Anterior cingulate cortex (tissue), 58 donors: ENCODE results near the gene ATAD5.
"Not testable (repeated sequence)": the region's sequence is repeated elsewhere in the genome, so short reads cannot be mapped to it uniquely, and the experiment has no call there.

Experiments
- DNase-seq, 58 donors: peaks; one replicate each; lab custom pipeline; 2025; lab: John Stamatoyannopoulos, UW

ATAD5 gene

GRCh38 chr17:30906101-30906911 is 74.5 kb downstream of the ATAD5 start, which contains the start of gene TEFM:
Gene TEFM, minus strand, starts transcription at chr17:30906238. Its CDS starts 40 bp downstream, at chr17:30906198.
- DNase-seq = peak in 57 of 58 donors; percentile 49 to 94 (median 81)

- no peak for DNase-seq
Observed at GRCh38 chr17:30908717-30909420, 77.1 kb downstream of the ATAD5 start.

- not testable (repeated sequence) for DNase-seq
Observed at GRCh38 chr17:30910151-30910550, 78.4 kb downstream of the ATAD5 start.

DNA sequence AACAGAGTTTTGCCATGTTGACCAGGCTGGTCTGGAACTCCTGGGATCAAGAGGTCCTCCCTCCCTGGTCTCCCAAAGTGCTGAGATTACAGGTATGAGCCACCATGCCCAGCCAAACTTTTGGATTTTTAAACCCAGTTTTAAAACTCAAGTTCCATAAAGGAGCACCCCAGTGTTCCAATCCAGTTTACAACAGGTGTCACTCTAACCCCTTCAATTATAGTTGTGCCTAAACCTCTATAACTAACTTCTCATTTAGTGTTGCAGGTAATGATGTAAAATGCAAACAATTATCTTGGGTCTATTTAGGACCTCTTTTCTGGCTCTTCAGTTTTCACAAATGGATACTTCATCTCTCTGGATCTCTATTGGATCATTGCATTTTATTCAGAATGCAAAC is 82.2 kb downstream of the ATAD5 start:
- no peak for DNase-seq

- DNase-seq = no peak
Observed at GRCh38 chr17:30915833-30916611, 84.3 kb downstream of the ATAD5 start.

DNA sequence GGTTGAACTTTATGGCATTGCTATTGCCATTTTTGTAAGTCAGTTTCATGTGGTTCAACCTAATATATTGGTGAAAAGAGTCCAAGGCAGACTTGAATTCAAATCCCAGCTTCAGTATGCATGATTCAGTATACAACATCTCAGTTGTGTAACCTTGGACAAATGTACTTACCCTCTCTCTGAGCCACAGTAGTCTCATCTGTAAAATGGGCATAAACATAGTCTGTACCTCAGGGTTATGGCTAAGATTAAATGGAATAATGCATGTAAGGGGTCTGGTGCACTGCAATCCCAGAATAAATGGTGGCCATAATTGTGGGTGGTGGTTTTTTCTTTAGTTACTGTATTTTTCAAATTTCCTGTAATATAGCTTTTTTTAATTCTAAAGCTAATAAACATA is 85.3 kb downstream of the ATAD5 start:
- no peak for DNase-seq

GRCh38 chr17:30920282-30920681 is 88.5 kb downstream of the ATAD5 start:
- DNase-seq = no peak

DNA sequence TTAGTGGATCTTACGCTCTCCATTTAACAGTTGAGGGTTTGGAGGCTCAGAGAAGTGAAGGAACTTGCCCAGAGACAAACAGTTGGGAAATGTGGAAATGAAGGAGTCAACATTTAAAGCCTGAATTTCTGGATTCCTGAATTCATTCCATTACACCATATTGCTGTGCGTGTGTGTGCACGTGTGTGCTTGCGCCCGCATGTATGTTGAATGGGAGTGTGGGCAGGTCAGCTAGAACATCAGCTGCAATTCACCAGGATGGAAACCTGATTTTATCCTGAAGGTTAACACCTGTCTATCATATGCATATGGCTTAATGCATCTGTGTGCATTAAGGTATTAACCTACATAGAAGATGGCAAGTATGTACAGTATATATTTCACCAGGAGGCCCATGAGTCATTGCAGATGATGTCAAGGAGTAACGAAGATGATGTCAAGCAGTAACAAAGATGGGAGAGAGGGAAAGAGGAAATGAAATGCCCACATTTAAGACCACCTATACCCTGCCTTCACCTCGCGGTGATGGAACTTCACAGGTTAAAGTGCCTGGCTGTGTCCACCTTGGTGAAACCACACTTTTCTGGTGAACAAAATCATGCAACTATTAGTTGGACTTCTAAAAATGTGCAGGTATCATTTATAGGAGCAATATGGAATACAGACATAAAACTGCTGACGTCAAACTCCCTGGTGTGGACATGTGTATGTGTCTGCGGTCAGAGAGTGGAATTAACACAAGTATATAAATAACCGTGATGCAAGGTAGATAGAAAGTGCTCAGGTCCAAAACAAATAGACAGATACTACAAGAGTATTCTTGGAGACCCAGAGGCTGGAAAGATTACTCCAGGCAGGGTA is 89.1 kb downstream of the ATAD5 start:
- DNase-seq = no peak

DNA sequence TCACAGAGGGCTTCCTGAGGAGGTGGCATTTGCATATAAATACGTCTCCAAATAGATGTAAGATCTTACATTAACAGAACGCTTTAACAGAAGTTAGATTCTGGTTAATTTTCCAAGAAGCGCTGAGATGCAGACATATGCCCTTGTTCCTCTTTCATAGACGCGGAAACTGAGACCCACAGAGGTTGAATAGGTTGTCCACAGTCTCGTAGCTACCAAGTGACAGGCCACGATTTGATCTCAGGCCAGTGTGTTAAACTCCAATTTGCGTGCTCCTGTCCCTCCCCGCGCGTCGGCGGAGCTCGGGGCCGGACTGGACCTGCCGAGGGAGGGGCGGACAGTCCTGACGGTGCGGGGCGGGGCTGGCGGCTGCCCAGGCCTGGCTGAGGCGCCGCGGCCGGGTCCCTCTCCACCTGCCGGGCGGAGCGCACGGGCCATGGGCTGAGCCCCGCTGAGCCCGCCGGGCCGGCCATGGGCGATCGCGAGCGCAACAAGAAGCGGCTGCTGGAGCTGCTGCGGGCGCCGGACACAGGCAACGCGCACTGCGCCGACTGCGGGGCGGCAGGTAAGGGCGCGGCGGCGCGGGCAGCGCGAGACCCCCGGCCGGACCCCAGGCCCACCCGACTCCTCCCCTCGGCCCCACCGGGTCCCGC is 89.9 kb downstream of the ATAD5 start, which contains the start of gene ADAP2:
TSS of gene ADAP2 (plus strand) at position 402 of the 653 bp plus-strand sequence. CDS start at position 472, 70 bp downstream.
- DNase-seq = peak in 20 of 58 donors; percentile 1 to 18 (median 9)

DNA sequence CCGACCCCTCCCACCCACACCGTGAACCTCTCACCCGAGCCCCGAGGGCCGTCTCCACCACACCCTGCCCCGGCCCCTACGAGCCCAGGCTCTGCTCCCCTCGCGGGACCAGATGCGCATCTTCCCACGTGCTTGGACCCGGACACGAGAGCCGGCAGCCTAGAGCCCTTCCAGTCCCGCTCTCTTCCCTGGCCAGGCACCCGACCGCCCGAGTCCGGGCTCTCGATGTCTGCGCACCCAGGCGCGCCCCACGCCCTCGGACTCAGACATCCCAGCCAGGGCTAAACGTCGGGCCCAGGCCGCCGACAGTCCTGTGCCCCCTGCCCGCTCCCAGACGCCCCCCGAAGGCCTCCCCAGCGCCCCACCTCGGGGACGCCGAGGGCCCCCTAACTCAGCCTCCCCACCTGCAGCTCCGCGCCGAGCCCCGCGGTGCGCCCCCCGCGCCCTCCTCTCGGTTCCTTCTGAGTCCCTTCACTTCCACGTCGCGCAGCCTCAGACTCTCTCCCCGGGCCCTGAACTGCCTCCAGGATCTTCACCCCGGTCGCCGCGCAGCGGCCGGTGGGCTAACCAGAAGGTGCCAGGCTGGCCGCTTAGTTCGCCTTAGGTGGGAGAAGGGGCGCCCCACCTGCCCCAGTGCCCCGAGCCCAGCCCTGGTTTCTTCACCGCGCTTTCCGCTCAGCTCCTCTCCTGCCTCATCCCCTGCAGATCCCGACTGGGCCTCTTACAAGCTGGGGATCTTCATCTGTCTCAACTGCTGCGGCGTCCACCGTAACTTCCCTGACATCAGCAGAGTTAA is 90.7 kb downstream of the ATAD5 start:
- peak in 1 of 58 donors; percentile 3 for DNase-seq

GRCh38 chr17:30924341-30924740 is 92.6 kb downstream of the ATAD5 start:
- no peak for DNase-seq

- DNase-seq = no peak
Observed at GRCh38 chr17:30926516-30926915, 94.8 kb downstream of the ATAD5 start.

DNA sequence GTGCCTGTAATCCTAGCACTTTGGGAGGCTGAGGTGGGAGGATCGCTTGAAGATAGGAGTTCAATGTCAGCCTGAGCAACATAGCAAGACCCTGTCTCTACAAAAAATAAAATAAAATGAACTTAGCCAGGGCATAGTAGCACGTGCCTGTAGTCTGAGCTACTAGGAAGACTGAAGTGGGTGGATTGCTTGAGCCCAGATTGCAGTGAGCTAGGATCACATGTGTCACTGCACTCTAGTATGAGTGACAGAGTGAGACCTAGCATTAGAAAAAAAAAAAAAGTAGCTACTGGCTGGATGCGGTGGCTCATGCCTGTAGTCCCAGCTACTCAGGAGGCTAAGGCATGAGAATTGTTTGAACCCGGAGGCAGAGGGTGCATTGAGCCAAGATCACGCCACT is 96.0 kb downstream of the ATAD5 start:
- no peak for DNase-seq

DNA sequence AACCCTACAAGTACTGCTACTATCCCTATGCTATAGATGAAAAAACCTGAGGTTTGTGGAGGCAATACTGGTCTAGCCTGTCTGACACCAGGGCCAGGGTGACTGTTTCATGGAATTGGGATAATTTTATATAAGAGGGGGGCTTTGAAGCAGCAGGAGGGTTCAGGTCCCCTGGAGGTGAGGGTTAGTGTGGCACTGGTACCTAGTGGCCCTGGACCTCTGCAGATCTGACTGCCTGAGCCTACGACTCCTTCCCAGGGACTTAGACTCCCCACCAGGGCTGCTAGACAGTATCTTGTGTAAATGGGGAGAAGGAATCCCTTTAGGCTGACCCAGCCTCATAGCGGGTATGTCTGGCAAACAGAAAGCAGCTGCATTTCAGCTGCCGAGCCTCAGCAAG is 96.8 kb downstream of the ATAD5 start:
- DNase-seq = no peak

DNA sequence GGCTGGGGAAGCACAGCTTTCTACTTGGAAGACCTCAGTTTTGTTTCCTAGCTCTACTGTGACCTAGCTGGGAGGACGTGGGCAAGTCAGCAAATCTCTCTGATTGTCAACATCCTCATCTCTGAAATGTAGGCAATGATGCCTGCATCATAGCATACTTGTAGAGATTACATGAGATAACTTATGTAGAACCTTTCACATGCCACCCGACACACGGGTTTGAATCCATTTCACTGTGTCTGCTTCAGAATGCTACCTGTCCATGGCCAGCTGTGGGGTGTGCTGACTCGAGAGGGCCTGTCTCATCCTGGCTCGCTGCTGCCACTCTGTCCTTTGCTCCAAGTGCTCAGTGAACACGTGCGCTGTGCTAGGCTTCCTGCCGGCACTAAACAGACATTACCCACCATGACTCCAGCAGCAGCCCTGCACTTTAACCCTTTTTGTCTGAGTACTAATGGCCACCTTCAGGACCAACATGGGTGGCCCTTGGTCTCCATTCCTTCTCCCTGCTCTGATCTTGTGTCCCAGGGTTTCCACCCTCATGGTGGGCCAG is 97.4 kb downstream of the ATAD5 start:
- DNase-seq = no peak

GRCh38 chr17:30929861-30930260 is 98.1 kb downstream of the ATAD5 start:
- DNase-seq = not testable (repeated sequence)

DNA sequence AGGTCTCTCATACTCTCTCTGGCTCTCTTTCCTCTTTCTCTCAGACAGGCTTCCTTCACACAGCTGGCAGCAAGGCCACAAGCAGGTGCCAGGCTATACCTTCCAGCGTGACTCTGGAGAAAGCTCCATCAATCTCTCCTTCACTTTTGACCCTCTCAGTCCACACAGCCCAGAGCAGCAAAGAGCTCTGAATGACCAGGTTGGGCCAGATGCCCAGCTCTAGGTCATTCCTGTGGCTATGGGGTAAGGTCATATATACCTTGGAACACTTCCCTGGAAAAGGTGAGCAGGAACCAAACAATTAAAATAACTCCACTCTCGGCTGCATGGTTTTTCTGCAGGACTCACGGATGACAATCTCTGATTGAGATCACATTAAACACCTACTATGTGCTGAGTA is 98.7 kb downstream of the ATAD5 start:
- DNase-seq = no peak

GRCh38 chr17:30931582-30931981 is 99.8 kb downstream of the ATAD5 start:
- not testable (repeated sequence) for DNase-seq
